ENCODE results near the gene NT5DC2.

GRCh38 chr3:52479877-52480575, 53.6 kb downstream of the NT5DC2 start:
- TF ChIP-seq CTCF (conservative IDR thresholded peaks at IDR 0.05 in 1 of 2, IDR thresholded peaks at IDR 0.05 in 1 of 2; ENCODE audit: low read depth in 1 of 2, low read length in 2 of 2): no peak
- no peak for TF ChIP-seq EZH2 (IDR thresholded peaks at IDR 0.05; ENCODE audit: low read length, missing control alignments)

Measured in fibroblast of lung (primary cell).